HG03378 (cell line): ENCODE results near the gene CD40.

Experiments used
- ATAC-seq: cut with Tn5 transposase; IDR thresholded peaks from one replicate; pipeline ENCODE4 v1.9.1; 2021; ENCODE audit warnings: mild to moderate bottlenecking, moderate library complexity; ENCODE audit not compliant: unreplicated experiment

Gene CD40

GRCh38 chr20:46142124-46142523 is 24.0 kb downstream of the CD40 start:
- ATAC-seq: no peak

DNA sequence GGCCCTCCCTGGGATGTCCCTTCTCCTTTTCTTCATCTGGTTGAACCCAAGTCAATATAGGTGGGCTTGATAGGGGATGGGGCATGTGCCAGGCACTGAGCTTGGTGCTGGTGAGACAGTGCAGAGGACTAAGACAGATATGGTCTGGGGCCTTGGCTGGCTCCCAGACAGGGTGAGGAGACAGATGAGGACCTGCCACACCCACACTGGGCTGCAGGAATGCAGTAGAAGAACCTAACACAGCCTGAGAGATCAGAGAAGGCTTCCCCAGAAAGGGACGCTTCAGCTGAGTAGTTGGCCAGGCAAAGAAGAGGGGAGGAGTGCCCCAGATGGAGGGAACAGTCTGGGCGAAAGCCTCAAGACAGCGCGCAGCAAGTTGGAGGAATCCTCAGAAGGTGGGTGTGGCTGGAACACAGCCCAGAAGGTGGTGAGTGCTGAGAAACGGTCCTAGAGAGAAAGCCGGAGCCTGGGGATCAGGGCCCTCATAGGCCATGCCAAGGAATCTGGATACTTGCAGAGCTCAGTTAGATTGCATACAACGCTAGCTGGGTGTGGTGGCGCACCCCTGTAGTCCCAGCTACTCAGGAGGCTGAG is 26.4 kb downstream of the CD40 start:
- ATAC-seq: no peak

DNA sequence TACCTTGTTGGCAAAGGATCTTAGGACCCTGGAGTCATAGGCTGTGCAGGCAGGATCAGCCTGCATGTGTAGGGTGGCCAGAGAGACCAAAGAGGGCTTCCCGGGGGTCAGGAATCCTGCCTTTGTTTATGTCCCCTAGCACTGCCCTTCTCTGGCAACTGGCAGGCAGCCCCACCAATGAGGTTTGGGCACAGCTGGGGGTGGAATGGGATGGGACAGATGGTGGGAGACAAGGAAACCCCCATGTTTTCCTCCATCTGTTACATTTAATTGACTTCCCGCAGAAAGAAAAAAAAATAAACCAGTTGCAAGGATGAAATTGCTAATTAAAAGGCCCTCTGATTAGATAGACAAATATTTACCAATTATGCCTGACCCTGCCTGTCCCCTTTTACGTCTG is 27.6 kb downstream of the CD40 start:
- ATAC-seq: no peak

GRCh38 chr20:46148313-46149208 is 30.4 kb downstream of the CD40 start:
- ATAC-seq: no peak

DNA sequence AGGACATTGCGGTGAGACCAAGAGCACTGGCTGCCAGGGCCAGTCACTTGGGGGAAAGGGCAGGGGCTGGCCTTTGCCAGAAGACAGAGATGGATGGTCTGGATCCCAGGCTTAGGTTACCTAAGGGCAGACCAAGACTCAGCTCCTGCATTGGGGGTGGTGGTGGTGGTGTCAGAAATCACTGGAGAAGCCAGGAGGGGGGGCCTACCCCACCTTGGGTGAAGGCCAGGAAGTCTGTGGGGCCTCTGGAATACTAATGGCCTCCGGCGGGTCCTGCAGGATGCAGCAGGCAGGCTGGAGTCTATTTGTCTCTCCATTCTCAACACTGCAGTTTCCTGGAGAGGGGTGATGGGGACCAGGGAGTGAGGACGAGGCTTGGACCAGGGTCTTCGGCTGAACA is 32.8 kb downstream of the CD40 start:
- no peak for ATAC-seq

- ATAC-seq: no peak
These were observed 33.8 kb downstream of the CD40 start for GRCh38 chr20:46151936-46152335.

GRCh38 chr20:46152824-46153586 is 34.9 kb downstream of the CD40 start:
- ATAC-seq: no peak

GRCh38 chr20:46154305-46154704 is 36.2 kb downstream of the CD40 start:
- no peak for ATAC-seq

- ATAC-seq: no peak
These were observed 36.7 kb downstream of the CD40 start for GRCh38 chr20:46154796-46155195.

GRCh38 chr20:46156065-46156464 is 38.0 kb downstream of the CD40 start:
- no peak for ATAC-seq

GRCh38 chr20:46157076-46157592 is 39.0 kb downstream of the CD40 start:
- no peak for ATAC-seq

- ATAC-seq: no peak
These were observed 39.5 kb downstream of the CD40 start for GRCh38 chr20:46157625-46158024.

- no peak for ATAC-seq
These were observed 40.4 kb downstream of the CD40 start for GRCh38 chr20:46158476-46158987.

- ATAC-seq: no peak
These were observed 41.2 kb downstream of the CD40 start for GRCh38 chr20:46159101-46159897.

GRCh38 chr20:46160661-46161060 is 42.5 kb downstream of the CD40 start:
- ATAC-seq: no peak

GRCh38 chr20:46161921-46162320 is 43.8 kb downstream of the CD40 start:
- ATAC-seq: no peak

DNA sequence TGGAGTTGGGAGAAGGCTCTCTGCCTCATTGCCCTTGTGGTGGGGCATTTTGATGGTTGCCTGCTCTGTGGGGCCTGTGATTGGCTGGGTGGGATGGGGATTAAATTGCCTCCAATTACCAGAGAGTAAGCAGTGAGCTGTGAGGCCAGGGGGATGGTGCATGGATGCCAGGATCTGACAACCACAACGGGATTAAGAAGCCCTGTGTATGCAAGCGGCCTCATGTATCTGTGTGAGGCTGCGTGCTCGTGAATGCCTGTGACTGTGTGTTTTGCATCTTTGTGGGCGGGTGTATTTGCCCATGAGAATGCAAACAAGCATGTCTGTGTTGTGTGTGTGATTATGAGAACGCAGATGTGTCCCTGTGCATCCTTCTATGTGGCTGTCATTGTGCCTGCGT is 46.1 kb downstream of the CD40 start:
- no peak for ATAC-seq

GRCh38 chr20:46167080-46167479 is 49.0 kb downstream of the CD40 start:
- no peak for ATAC-seq

- no peak for ATAC-seq
These were observed 50.3 kb downstream of the CD40 start for GRCh38 chr20:46168438-46168837.
